ENCODE results near the gene ADGRG1. TPM values are rescaled to one million over a fixed set of nuclear protein-coding genes. Genes with fewer than 3 reads are reported as not detected.

ADGRG1 gene
- polyA plus RNA-seq, 1 experiment, result 2.1 TPM

- no peak for DNase-seq (ENCODE audit: low read depth, low spot score)
- no peak for TF ChIP-seq CTCF (IDR thresholded peaks at IDR 0.05; ENCODE audit: low read depth, low read length)
- no peak overlapping the region for H3K27ac ChIP-seq (ENCODE audit: low read depth, low read length)
- ChIA-PET POLR2A (no interaction called here), CTCF (interaction anchor here (1.0 to 1.2 kb wide), 4 partner anchors 19 to 105 kb away, joined by 3 read pairs; partner anchors contain the start of gene KATNB1)
- no peak overlapping the region for H3K4me3 ChIP-seq (ENCODE audit: low read depth, low read length)
- H3K27me3 ChIP-seq (ENCODE audit: control insufficient read depth, insufficient read depth, low read length), result no peaks in the 10 kb centered on the region
- H3K9me3 ChIP-seq (ENCODE audit: control insufficient read depth, insufficient read depth, low read length), result no peaks in the 10 kb centered on the region
Observed at GRCh38 chr16:57630407-57630797, 2.0 kb downstream of the ADGRG1 start.

GRCh38 chr16:57630931-57631845, 2.8 kb downstream of the ADGRG1 start:
- ChIA-PET POLR2A (no interaction called here), CTCF (interaction anchor here (1.0 to 1.2 kb wide), 4 partner anchors 18 to 104 kb away, joined by 3 read pairs; partner anchors contain the start of gene KATNB1)
- DNase-seq (ENCODE audit: low read depth, low spot score), result no peak
- no peak overlapping the region for H3K4me3 ChIP-seq (ENCODE audit: low read depth, low read length)
- H3K27me3 ChIP-seq (ENCODE audit: control insufficient read depth, insufficient read depth, low read length), result peaks cover 3% of the 10 kb centered on the region
- no peak for TF ChIP-seq CTCF (IDR thresholded peaks at IDR 0.05; ENCODE audit: low read depth, low read length)
- H3K9me3 ChIP-seq (ENCODE audit: control insufficient read depth, insufficient read depth, low read length), result no peaks in the 10 kb centered on the region
- no peak overlapping the region for H3K27ac ChIP-seq (ENCODE audit: low read depth, low read length)

GRCh38 chr16:57632568-57632967, 4.1 kb downstream of the ADGRG1 start:
- ChIA-PET POLR2A (interaction anchor here (1.0 kb wide), 1 partner anchor 11 kb away, joined by 3 read pairs; no protein-coding TSS in a partner anchor), CTCF (interaction anchor here (6.7 kb wide), 1 partner anchor 16 kb away, joined by 59 read pairs; no protein-coding TSS in a partner anchor)
- TF ChIP-seq CTCF (IDR thresholded peaks at IDR 0.05; ENCODE audit: low read depth, low read length), result no peak
- Histone ChIP-seq H3K9me3 (ENCODE audit: control insufficient read depth, insufficient read depth, low read length) (no peaks in the 10 kb centered on the region), H3K27me3 (ENCODE audit: control insufficient read depth, insufficient read depth, low read length) (peaks cover 3% of the 10 kb centered on the region), H3K4me3 (ENCODE audit: low read depth, low read length) (no peak overlapping the region), H3K27ac (ENCODE audit: low read depth, low read length) (no peak overlapping the region)
- DNase-seq (ENCODE audit: low read depth, low spot score), result no peak

- no peak for TF ChIP-seq CTCF (IDR thresholded peaks at IDR 0.05; ENCODE audit: low read depth, low read length)
- CTCF ChIA-PET, result interaction anchor here (1.9 to 6.7 kb wide), 2 partner anchors 15 to 57 kb away, joined by 7 to 59 read pairs; no protein-coding TSS in a partner anchor
Observed at GRCh38 chr16:57633383-57634064, 5.1 kb downstream of the ADGRG1 start.

More at GRCh38 chr16:57633383-57634064, 5.1 kb downstream of the ADGRG1 start:
- POLR2A ChIA-PET, result interaction anchor here (1.0 kb wide), 1 partner anchor 10 kb away, joined by 3 read pairs; no protein-coding TSS in a partner anchor
- Histone ChIP-seq H3K9me3 (ENCODE audit: control insufficient read depth, insufficient read depth, low read length) (no peaks in the 10 kb centered on the region), H3K4me3 (ENCODE audit: low read depth, low read length) (no peak overlapping the region), H3K27me3 (ENCODE audit: control insufficient read depth, insufficient read depth, low read length) (peaks cover 3% of the 10 kb centered on the region), H3K27ac (ENCODE audit: low read depth, low read length) (no peak overlapping the region)
- no peak for DNase-seq (ENCODE audit: low read depth, low spot score)

Data from AG04450 (cell line).